ENCODE results near the gene FHIT. TPM values are rescaled to one million over a fixed set of nuclear protein-coding genes. Genes with fewer than 3 reads are reported as not detected.

Gene FHIT
- total and polyA plus RNA-seq, 4 donors = 2.6 to 21.3 (median 8.7) TPM

- Histone ChIP-seq H3K27me3 (ENCODE audit: control insufficient read depth in 3 of 3, insufficient read depth in 3 of 3, low read length in 2 of 3) (no peaks in the 10 kb centered on the region), H3K4me3 (no peak overlapping the region), H3K27ac (ENCODE audit: low read depth in 1 of 2, low read length in 1 of 2) (no peak overlapping the region), H3K9ac (ENCODE audit: insufficient read depth in 1 of 2, low read length in 2 of 2) (no peak overlapping the region), H3K4me1 (ENCODE audit: control insufficient read depth in 5 of 5, insufficient read depth in 5 of 5, low read length in 5 of 5) (peaks cover 0 to 1% (median 0%) of the 10 kb centered on the region in 5 donors), H3K36me3 (ENCODE audit: control insufficient read depth in 4 of 4, insufficient read depth in 4 of 4, low read length in 4 of 4) (no peaks in the 10 kb centered on the region), H3K9me3 (ENCODE audit: control insufficient read depth in 4 of 4, insufficient read depth in 3 of 4, low read length in 3 of 4) (no peaks in the 10 kb centered on the region)
- DNase-seq (no peak), ATAC-seq (ENCODE audit: insufficient read depth, low FRiP score) (no peak)
- 63 to 73% methylated on average over 3 of the region's 3 CpGs for WGBS, 2 donors
- no peak for TF ChIP-seq CTCF (IDR thresholded peaks at IDR 0.05; ENCODE audit: control extremely low read depth, extremely low read depth)
Observed at GRCh38 chr3:59839283-59839682, 1412.0 kb downstream of the FHIT start.

- DNase-seq (no peak), ATAC-seq (ENCODE audit: insufficient read depth, low FRiP score) (no peak)
- Histone ChIP-seq H3K4me3 (no peak overlapping the region), H3K27me3 (ENCODE audit: control insufficient read depth in 3 of 3, insufficient read depth in 3 of 3, low read length in 2 of 3) (no peaks in the 10 kb centered on the region), H3K9ac (ENCODE audit: insufficient read depth in 1 of 2, low read length in 2 of 2) (no peak overlapping the region), H3K4me1 (ENCODE audit: control insufficient read depth in 5 of 5, insufficient read depth in 5 of 5, low read length in 5 of 5) (peaks cover 0 to 6% (median 0%) of the 10 kb centered on the region in 5 donors), H3K36me3 (ENCODE audit: control insufficient read depth in 4 of 4, insufficient read depth in 4 of 4, low read length in 4 of 4) (no peaks in the 10 kb centered on the region), H3K9me3 (ENCODE audit: control insufficient read depth in 4 of 4, insufficient read depth in 3 of 4, low read length in 3 of 4) (no peaks in the 10 kb centered on the region), H3K27ac (ENCODE audit: low read depth in 1 of 2, low read length in 1 of 2) (no peak overlapping the region)
- 84 to 85% methylated on average over 3 of the region's 3 CpGs for WGBS, 2 donors
- no peak for TF ChIP-seq CTCF (IDR thresholded peaks at IDR 0.05; ENCODE audit: control extremely low read depth, extremely low read depth)
Observed at GRCh38 chr3:59836531-59836930, 1414.7 kb downstream of the FHIT start.

GRCh38 chr3:59832702-59833101, 1418.5 kb downstream of the FHIT start:
- Histone ChIP-seq H3K9ac (ENCODE audit: insufficient read depth in 1 of 2, low read length in 2 of 2) (no peak overlapping the region), H3K4me1 (ENCODE audit: control insufficient read depth in 5 of 5, insufficient read depth in 5 of 5, low read length in 5 of 5) (peaks cover 0 to 10% (median 0%) of the 10 kb centered on the region in 5 donors), H3K9me3 (ENCODE audit: control insufficient read depth in 4 of 4, insufficient read depth in 3 of 4, low read length in 3 of 4) (no peaks in the 10 kb centered on the region), H3K36me3 (ENCODE audit: control insufficient read depth in 4 of 4, insufficient read depth in 4 of 4, low read length in 4 of 4) (no peaks in the 10 kb centered on the region), H3K27me3 (ENCODE audit: control insufficient read depth in 3 of 3, insufficient read depth in 3 of 3, low read length in 2 of 3) (no peaks in the 10 kb centered on the region), H3K27ac (ENCODE audit: low read depth in 1 of 2, low read length in 1 of 2) (no peak overlapping the region), H3K4me3 (no peak overlapping the region)
- WGBS, 2 donors = 91 to 92% methylated on average over 3 of the region's 3 CpGs
- TF ChIP-seq CTCF (IDR thresholded peaks at IDR 0.05; ENCODE audit: control extremely low read depth, extremely low read depth) = no peak
- DNase-seq (no peak), ATAC-seq (ENCODE audit: insufficient read depth, low FRiP score) (no peak)

GRCh38 chr3:59832241-59832640, 1419.0 kb downstream of the FHIT start:
- Histone ChIP-seq H3K27ac (ENCODE audit: low read depth in 1 of 2, low read length in 1 of 2) (no peak overlapping the region), H3K27me3 (ENCODE audit: control insufficient read depth in 3 of 3, insufficient read depth in 3 of 3, low read length in 2 of 3) (no peaks in the 10 kb centered on the region), H3K36me3 (ENCODE audit: control insufficient read depth in 4 of 4, insufficient read depth in 4 of 4, low read length in 4 of 4) (no peaks in the 10 kb centered on the region), H3K9me3 (ENCODE audit: control insufficient read depth in 4 of 4, insufficient read depth in 3 of 4, low read length in 3 of 4) (no peaks in the 10 kb centered on the region), H3K4me3 (no peak overlapping the region), H3K9ac (ENCODE audit: insufficient read depth in 1 of 2, low read length in 2 of 2) (no peak overlapping the region), H3K4me1 (ENCODE audit: control insufficient read depth in 5 of 5, insufficient read depth in 5 of 5, low read length in 5 of 5) (peaks cover 0 to 10% (median 0%) of the 10 kb centered on the region in 5 donors)
- no peak for TF ChIP-seq CTCF (IDR thresholded peaks at IDR 0.05; ENCODE audit: control extremely low read depth, extremely low read depth)
- ATAC-seq (ENCODE audit: insufficient read depth, low FRiP score) (no peak), DNase-seq (no peak)
- 91 to 92% methylated on average over 3 of the region's 3 CpGs for WGBS, 2 donors

Measured in lung (tissue), 12 donors.